ENCODE measurements around the gene CDH23. TPM values are rescaled to one million over a fixed set of nuclear protein-coding genes. Genes with fewer than 3 reads are reported as not detected.

CDH23 gene
- polyA plus RNA-seq, 1 donor from 2014 or later = 6.6 TPM

DNA sequence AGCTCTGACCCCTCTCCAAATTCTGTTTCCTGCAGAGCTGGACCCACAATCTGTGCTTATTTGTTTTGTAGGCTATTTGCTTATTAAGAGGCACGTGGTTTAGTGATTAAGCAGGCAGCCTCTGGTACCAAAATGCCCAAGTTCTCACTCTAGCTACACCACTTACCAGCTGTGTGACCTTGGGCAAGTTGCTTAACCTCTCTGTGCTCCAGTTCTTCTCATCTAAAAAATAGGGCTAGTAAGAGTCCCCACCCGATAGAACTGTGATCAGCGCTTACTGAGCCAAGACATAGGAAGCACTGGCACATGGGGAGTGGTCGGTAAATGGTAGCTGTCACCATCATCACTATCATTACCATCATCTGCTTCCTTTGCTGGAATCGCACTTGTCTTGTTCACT, 302.0 kb downstream of the CDH23 start:
- TF ChIP-seq EP300 (conservative IDR thresholded peaks at IDR 0.05; ENCODE audit: poor library complexity, severe bottlenecking) (no peak), POLR2AphosphoS5 (IDR thresholded peaks at IDR 0.05) (no peak), RAD21 (conservative IDR thresholded peaks at IDR 0.05) (no peak), REST (IDR thresholded peaks at IDR 0.05; ENCODE audit: borderline replicate concordance) (no peak), TAF1 (IDR thresholded peaks at IDR 0.05; ENCODE audit: low read depth) (no peak), MXI1 (conservative IDR thresholded peaks at IDR 0.05; ENCODE audit: poor library complexity, severe bottlenecking) (no peak), EZH2 (IDR thresholded peaks at IDR 0.05; ENCODE audit: borderline replicate concordance, insufficient read depth, low read length, poor library complexity, severe bottlenecking) (no peak), SMC3 (conservative IDR thresholded peaks at IDR 0.05; ENCODE audit: poor library complexity) (no peak)
- TF ChIP-seq, protein P1, sequence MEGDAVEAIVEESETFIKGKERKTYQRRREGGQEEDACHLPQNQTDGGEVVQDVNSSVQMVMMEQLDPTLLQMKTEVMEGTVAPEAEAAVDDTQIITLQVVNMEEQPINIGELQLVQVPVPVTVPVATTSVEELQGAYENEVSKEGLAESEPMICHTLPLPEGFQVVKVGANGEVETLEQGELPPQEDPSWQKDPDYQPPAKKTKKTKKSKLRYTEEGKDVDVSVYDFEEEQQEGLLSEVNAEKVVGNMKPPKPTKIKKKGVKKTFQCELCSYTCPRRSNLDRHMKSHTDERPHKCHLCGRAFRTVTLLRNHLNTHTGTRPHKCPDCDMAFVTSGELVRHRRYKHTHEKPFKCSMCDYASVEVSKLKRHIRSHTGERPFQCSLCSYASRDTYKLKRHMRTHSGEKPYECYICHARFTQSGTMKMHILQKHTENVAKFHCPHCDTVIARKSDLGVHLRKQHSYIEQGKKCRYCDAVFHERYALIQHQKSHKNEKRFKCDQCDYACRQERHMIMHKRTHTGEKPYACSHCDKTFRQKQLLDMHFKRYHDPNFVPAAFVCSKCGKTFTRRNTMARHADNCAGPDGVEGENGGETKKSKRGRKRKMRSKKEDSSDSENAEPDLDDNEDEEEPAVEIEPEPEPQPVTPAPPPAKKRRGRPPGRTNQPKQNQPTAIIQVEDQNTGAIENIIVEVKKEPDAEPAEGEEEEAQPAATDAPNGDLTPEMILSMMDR (IDR thresholded peaks at IDR 0.05; ENCODE audit: poor library complexity, severe bottlenecking) = no peak
- Histone ChIP-seq H3K79me2 (replicated peaks; ENCODE audit: insufficient read depth, low read length) (no peaks in the 10 kb centered on the region), H3K36me3 (ENCODE audit: insufficient read depth, low read length) (no peaks in the 10 kb centered on the region), H2AFZ (ENCODE audit: low read depth, low read length) (no peak overlapping the region), H3K9ac (ENCODE audit: low read length) (no peak overlapping the region), H3K4me2 (ENCODE audit: low read length) (no peak overlapping the region), H3K9me3 (ENCODE audit: low read length) (no peaks in the 10 kb centered on the region), H3F3A (ENCODE audit: insufficient read depth, low read length, poor library complexity, severe bottlenecking) (no peaks in the 10 kb centered on the region), H3K4me3 (ENCODE audit: low read length) (no peak overlapping the region), H3K27ac (ENCODE audit: low read length) (no peak overlapping the region), H4K20me1 (ENCODE audit: insufficient read depth) (no peaks in the 10 kb centered on the region), H3K9me2 (ENCODE audit: insufficient read depth, low read length) (no peaks in the 10 kb centered on the region), H3K27me3 (ENCODE audit: insufficient read depth, low read depth, low read length) (no peaks in the 10 kb centered on the region)

GRCh38 chr10:71700731-71701368, 304.1 kb downstream of the CDH23 start:
- Histone ChIP-seq H3K9me2 (ENCODE audit: insufficient read depth, low read length) (no peaks in the 10 kb centered on the region), H3K79me2 (replicated peaks; ENCODE audit: insufficient read depth, low read length) (no peaks in the 10 kb centered on the region), H2AFZ (ENCODE audit: low read depth, low read length) (no peak overlapping the region), H3F3A (ENCODE audit: insufficient read depth, low read length, poor library complexity, severe bottlenecking) (no peaks in the 10 kb centered on the region), H4K20me1 (ENCODE audit: insufficient read depth) (no peaks in the 10 kb centered on the region), H3K9ac (ENCODE audit: low read length) (no peak overlapping the region), H3K4me3 (ENCODE audit: low read length) (no peak overlapping the region), H3K9me3 (ENCODE audit: low read length) (no peaks in the 10 kb centered on the region), H3K4me2 (ENCODE audit: low read length) (no peak overlapping the region), H3K36me3 (ENCODE audit: insufficient read depth, low read length) (no peaks in the 10 kb centered on the region), H3K27ac (ENCODE audit: low read length) (no peak overlapping the region), H3K27me3 (ENCODE audit: insufficient read depth, low read depth, low read length) (no peaks in the 10 kb centered on the region)
- TF ChIP-seq REST (IDR thresholded peaks at IDR 0.05; ENCODE audit: borderline replicate concordance) = no peak
- TF ChIP-seq EZH2 (IDR thresholded peaks at IDR 0.05; ENCODE audit: borderline replicate concordance, insufficient read depth, low read length, poor library complexity, severe bottlenecking) = no peak
- no peak for TF ChIP-seq POLR2AphosphoS5 (IDR thresholded peaks at IDR 0.05)
- TF ChIP-seq EP300 (conservative IDR thresholded peaks at IDR 0.05; ENCODE audit: poor library complexity, severe bottlenecking) = no peak
- TF ChIP-seq RAD21 (conservative IDR thresholded peaks at IDR 0.05) = no peak
- no peak for TF ChIP-seq SMC3 (conservative IDR thresholded peaks at IDR 0.05; ENCODE audit: poor library complexity)
- TF ChIP-seq MXI1 (conservative IDR thresholded peaks at IDR 0.05; ENCODE audit: poor library complexity, severe bottlenecking) = no peak
- TF ChIP-seq, protein P1 (IDR thresholded peaks at IDR 0.05; ENCODE audit: poor library complexity, severe bottlenecking) = no peak
- no peak for TF ChIP-seq TAF1 (IDR thresholded peaks at IDR 0.05; ENCODE audit: low read depth)

Data from neural cell (in vitro differentiated cells).